ENCODE measurements around the gene DVL1.

DNA sequence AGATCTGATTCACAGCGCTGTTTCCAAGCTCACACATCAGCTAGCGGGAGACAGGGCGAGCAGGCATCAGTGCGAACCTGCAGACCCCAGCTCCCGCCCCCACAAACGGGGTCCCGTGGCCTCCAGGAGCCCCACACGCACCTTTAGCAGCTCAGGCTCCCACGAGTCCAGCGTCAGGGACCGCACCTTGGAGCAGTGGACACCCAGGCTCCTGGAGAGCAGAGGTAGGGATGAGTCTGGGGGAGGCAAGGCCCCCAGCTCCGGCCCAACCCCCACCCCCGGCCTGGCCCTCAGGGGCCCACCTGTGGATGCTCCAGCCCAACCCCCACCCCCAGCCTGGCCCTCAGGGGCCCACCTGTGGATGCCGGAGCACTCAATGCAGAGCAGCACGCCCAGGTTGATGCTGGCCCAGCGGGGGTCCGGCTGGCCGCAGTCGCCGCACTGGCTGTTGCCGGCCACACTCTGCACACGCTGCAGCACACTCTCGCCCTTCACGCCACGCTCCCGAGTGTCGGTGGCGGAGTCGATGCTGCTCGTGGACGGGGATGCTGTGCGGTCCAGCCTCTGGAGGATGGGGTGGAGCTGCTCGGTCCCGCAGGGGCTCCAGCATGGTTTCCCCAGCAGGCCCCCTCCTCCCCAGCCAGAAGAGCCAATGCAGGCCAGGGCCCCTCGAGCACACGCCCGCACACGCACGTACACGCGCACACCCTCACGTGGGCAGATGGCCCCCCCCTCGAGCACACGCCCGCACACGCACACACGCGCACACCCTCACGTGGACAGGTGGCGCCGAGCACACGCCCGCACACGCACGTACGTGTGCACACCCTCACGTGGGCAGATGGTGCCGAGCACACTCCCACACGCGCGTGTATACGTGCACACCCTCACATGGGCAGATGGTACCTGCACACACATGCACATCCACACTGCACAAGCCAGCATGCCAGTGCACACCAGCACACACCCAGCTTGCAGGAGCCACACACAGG, 52.9 kb downstream of the DVL1 start:
- no peak for TF ChIP-seq POLR2A (IDR thresholded peaks at IDR 0.05)
- TF ChIP-seq, protein P1, sequence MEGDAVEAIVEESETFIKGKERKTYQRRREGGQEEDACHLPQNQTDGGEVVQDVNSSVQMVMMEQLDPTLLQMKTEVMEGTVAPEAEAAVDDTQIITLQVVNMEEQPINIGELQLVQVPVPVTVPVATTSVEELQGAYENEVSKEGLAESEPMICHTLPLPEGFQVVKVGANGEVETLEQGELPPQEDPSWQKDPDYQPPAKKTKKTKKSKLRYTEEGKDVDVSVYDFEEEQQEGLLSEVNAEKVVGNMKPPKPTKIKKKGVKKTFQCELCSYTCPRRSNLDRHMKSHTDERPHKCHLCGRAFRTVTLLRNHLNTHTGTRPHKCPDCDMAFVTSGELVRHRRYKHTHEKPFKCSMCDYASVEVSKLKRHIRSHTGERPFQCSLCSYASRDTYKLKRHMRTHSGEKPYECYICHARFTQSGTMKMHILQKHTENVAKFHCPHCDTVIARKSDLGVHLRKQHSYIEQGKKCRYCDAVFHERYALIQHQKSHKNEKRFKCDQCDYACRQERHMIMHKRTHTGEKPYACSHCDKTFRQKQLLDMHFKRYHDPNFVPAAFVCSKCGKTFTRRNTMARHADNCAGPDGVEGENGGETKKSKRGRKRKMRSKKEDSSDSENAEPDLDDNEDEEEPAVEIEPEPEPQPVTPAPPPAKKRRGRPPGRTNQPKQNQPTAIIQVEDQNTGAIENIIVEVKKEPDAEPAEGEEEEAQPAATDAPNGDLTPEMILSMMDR (IDR thresholded peaks at IDR 0.05): no peak
- no peak for TF ChIP-seq POLR2AphosphoS5 (IDR thresholded peaks at IDR 0.05)
- TF ChIP-seq EP300 (IDR thresholded peaks at IDR 0.05): no peak
